HTR-8/SVneo (cell line): Measurements from ENCODE around the gene C3orf20.
"Not testable (repeated sequence)": the region's sequence is repeated elsewhere in the genome, so short reads cannot be mapped to it uniquely, and the experiment has no call there.

Experiments
- DNase-seq: peaks from one replicate; pipeline ENCODE4 v3.0.0; 2011; ENCODE audit warnings: low spot score, mixed read lengths; ENCODE audit not compliant: insufficient read length
- FAIRE-seq: peaks from 2 replicates; lab custom pipeline; 2011; peaks lifted over from hg19 to GRCh38; lab: Jason Lieb, UNC

C3orf20 gene

DNA sequence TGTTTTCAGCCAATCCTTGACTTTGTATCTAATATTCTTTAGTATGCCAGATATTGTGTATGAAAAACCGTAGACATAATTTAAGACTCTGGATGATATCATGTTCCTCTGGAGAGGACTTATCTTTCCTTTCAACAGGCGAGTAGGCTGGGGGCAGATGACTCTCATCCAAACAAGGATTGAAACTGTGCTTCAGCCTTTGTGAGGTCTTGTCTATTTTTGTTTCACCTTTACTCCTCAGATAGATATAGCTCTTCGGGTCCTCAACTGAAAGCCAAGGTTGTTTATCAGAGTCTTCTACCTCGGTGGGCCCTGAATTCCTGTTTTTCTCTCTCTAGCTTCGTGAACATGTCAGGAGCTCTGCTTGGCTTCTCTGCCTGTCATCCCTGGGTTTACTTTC, 66.0 kb downstream of the C3orf20 start:
- DNase-seq (no peak), FAIRE-seq (no peak)

DNA sequence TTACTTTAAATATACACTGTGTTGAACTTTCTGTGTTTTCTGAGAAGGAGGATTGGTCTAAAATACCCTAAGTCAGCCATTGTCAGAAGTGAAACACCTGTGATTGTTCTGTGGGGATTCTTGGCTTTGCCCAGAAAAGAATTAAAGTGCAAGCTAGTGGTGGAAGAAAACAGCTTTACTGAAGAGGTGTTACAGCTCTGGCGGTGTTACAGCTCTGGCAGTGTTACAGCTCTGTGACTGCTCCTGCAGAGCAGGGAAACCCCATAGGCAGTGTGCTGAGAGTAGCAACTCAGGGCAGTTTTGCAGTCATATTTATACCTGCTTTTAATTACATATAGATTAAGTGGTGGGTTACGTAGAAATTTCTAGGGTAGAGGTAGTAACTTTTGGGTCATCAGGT, 66.6 kb downstream of the C3orf20 start:
- DNase-seq (no peak), FAIRE-seq (no peak)

DNA sequence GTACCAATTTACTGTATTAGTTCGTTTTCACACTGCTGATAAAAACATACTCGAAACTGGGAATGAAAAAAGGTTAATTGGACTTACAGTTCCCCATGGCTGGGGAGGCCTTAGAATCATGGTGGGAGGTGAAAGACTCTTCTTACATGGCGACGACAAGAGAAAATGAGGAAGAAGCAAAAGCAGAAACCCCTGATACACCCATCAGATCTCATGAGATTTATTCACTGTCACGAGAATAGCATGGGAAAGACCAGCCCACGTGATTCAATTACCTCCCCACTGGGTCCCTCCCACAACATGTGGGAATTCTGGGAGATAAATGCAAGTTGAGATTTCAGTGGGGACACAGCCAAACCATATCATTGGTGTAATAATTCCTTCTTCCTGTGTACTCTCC, 69.6 kb downstream of the C3orf20 start:
- FAIRE-seq = no peak
- no peak for DNase-seq

DNA sequence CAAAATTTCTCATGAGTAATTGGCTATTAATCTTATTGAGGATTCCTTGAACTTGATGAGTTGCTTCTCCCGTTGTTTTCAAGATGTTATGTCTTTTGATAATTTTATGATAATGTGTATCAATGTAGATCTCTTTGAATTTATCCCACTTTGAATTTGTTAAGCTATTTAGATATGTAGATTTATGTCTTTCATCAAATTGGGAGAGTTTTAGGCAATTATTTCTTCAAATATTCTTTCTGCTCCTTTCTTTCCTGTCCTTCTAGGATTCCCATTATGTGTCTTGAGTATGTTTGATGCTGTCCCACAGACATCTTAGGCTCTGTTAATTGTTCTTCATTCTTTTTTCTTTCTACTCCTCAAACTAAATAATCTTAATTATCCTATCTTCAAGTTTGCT, 75.7 kb downstream of the C3orf20 start:
- FAIRE-seq (no peak), DNase-seq (no peak)

DNA sequence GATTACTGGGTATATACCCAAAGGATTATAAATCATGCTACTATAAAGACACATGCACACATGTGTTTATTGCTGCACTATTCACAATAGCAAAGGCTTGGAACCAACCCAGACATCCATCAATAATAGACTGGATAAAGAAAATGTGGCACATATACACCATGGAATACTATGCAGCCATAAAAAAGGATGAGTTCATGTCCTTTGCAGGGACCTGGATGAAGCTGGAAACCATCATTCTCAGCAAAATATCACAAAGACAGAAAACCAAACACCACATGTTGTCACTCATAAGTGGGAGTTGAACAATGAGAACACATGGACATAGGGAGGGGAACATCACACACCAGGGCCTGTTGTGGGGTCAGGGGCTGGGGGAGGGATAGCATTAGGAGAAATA, 78.0 kb downstream of the C3orf20 start:
- FAIRE-seq, DNase-seq: not testable (repeated sequence)

DNA sequence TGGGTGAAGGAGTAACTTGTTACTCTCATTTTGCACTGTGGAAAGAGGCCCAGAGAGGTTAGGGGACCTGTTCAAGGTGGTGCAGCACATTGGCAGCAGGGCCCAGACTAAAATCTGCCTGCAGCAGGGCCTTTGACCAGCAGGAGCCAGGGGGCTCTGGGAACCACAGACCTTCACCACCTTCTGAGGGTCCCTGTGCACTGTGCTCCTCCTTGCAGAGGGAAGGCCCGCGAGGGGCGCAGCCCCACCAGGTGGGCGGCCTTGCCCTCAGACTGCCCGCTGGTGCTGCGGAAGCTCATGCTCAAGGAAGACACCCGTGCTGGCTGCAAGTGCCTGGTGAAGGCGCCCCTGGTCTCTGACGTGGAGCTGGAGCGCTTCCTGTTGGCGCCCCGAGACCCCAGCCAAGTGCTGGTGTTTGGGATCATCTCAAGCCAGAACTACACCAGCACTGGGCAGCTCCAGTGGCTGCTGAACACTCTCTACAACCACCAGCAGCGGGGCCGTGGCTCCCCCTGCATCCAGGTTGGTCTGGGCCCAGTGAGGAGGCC, 82.3 kb downstream of the C3orf20 start:
- no peak for FAIRE-seq
- DNase-seq = no peak

DNA sequence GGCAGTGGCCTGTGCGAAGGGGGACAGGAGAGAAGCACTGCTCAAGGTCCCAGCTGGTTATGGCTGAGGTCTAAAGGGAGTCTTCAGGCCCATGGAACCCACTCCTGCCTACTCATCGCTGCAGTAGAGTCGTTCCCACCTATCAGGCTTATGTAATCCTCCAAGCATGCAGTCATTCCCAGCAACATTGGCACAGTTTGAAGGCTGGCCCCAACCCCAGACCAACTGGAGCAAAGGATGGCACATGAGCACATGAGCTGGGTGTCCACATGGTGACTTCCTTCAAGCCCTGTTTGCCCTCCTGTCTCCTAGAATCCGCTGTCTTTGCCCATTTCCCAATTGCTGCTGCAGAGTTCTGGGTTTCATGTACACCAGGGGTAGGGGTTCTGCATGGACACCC, 83.4 kb downstream of the C3orf20 start:
- FAIRE-seq (no peak), DNase-seq (no peak)

DNA sequence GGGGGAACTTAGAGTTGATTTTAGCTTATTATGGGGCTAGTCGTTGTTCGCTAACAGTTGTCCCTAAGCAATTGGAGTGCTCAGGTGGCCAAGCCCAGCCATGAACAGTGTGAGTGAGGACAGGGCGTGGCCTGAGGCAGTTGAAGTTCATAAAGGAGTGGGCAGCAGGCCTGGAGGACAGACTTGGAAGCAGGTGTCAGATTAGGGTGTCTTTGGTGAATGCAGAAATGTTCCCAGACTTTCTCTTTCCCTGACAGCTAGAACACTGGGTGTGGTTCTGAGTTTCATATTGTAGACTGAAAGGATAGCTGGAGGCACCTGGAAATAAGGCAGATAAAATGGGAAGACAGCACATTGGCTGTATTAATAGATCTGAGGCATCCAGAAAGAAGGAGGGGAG, 84.0 kb downstream of the C3orf20 start:
- FAIRE-seq = no peak
- no peak for DNase-seq

DNA sequence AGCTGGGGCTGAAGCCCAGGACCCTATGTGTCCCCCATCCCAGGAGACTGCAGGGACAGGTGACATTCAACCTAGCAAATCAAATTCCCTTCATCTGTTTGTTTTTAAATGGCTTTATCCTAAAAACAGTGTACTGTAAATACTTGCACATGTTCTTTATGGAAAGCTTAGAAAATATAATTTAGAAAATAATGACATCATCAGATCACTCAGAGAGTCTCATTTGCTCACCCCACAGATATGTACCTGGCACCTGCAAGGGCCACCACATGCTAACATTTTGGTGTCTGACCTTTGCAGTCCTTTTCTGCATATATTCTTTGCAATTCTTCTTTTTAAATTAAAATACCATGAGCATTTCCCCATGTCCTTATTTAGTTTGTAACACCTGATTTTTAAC, 85.2 kb downstream of the C3orf20 start:
- DNase-seq (no peak), FAIRE-seq (no peak)

DNA sequence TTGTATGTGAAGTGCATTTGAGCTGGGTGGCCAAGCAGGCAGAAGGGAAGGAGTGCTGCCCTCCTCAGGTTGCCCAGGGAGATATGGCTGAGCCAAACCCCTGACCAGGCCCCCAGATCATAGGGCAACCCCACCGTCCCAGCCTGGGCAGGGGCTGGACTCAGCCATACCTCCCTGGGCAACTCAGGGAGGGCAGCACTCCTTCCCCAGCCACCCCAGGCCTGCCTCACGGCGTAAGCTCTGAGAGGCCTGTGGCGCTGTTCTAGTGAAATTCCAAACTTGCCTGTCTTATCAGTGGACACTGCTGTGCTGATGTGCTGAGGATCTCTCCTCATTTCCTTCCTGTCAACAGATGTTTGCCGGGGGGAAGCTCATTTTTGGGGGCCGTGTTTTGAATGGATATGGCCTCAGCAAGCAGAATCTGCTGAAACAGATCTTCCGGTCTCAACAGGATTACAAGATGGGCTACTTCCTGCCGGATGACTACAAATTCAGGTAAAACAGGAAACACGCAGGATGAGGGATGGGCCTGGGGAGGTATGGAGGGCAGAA, 86.3 kb downstream of the C3orf20 start:
- no peak for DNase-seq
- FAIRE-seq = no peak

DNA sequence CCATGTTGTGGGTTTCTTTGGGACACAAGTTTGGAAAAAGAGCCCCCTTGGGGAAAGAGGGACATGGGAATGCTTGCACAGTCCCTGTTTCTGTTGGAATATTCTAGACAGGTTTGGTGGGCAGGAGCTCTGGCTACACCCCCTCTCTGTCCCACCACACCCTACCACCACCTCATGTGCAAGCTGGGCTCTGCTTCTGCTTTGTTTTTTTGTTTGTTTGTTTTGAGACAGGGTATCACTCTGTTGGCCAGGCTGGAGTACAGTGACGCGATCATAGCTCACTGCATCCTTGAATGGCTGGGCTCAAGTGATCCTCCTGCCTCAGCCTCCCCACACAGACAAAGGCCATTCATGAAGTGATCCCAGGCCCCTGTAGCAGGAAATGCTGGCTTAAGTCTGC, 86.9 kb downstream of the C3orf20 start:
- FAIRE-seq = no peak
- no peak for DNase-seq

DNA sequence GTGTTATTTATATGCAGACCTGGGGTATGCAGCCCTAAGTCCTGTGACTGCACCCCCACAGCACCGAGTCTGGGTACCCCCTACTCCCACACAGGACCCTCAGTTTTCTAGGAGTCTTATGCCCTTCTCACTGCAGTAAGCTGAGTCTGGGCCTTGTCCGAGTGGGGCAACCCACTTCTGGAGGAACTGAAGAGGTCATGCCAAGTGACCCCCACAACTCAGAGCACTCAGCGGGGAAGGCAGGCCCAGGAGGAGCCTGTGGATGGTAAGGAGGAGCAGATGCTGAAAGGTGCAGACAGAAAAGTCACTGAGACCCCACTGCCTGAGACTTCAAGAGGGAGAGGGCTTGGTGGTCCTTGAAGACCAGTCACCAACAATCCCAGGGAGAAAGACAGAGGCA, 87.8 kb downstream of the C3orf20 start:
- DNase-seq (no peak), FAIRE-seq (no peak)

DNA sequence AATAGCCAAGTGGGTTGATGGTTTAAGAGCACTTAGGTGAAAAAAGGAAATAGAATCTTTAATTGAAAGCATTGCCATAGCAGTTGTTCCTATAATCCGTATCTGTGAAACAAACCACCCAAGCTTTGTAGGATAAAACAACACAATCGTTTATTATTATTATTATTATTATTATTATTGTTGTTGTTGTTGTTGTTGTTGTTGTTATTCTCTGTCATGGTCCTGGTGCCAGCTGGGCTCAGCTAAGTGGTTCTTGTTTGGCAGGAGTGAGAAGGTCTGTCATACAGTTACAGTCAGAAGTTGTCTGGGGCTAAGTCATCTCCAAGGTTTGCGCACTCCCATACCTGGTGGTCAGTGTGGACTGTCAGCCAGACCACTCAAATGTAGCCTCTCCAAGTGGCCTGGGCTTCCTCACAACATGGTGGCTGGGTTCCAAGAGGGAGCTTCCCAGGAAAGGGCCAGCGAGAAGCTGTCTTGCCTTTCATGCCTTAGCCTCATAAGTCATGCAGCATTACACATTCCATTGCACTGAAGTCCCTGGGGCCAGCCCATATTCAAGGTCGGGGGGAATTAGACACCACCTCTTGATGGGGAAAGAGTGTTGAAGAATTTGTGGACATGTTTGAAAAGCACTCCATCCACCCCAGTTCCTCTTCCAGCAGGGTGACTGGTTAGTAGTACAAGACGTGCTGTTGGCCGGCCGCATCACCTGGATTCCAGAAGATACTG, 89.6 kb downstream of the C3orf20 start:
- no peak for DNase-seq
- FAIRE-seq = no peak

DNA sequence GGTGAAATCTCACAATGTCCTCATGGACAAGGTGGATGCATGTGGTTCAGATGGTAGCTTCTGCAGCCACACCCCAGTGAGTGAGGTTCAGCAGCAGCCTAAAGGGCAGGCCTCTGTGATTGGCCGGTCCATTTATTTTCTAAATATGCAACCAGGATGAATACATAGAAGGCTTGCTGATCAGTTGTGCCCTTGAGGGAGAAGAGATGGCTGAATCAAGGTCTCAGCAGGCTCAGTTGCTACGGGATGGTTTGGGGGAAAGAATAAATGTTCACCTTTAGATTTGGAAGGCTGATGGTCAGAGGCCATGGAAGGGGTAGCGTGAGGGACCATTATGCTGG, 90.1 kb downstream of the C3orf20 start:
- no peak for FAIRE-seq

DNA sequence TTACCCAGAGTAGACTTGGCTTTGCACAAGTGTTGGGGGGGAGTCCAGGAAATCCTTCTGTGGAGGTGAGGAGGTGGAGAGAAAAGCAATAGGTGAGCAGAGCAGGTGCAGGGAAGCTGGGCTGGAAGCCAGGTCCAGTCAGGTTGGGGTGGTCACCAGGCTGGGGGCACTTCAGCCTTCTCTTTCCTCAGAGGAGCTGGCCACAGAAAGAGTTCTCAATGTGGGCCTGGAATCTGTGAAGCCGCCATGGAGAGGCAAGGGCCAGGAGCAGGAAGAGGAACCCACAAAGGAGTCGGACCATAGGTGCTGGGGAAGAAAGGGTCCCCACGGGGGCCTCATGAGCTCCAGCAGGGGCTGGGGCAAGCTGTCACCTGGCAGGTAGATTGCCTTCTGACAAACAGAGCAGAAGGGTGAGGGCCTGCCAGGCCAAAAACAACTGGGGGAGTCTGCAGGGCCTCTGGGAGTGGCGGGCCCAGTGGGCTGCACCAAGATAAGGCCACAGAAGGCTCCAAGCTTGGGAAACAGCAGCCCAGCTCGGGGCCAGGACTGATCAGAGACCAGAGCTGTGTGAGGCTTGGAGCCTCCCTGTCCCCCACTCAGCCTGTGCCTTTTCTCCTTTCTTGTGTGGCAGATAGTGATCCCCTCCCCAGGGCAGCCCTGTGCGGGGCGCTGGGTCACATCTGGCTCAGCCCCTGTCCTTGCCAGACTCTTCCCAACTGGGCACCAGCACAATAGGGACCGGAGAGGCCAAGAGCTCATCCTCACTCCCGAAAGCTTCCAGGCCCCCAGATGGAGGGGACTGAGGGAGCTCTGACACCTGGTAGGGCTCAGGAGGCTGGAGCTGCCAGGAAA, 90.9 kb downstream of the C3orf20 start:
- FAIRE-seq (no peak), DNase-seq (no peak)

More for the DNA sequence above, 90.1 kb downstream of the C3orf20 start:
- no peak for DNase-seq

DNA sequence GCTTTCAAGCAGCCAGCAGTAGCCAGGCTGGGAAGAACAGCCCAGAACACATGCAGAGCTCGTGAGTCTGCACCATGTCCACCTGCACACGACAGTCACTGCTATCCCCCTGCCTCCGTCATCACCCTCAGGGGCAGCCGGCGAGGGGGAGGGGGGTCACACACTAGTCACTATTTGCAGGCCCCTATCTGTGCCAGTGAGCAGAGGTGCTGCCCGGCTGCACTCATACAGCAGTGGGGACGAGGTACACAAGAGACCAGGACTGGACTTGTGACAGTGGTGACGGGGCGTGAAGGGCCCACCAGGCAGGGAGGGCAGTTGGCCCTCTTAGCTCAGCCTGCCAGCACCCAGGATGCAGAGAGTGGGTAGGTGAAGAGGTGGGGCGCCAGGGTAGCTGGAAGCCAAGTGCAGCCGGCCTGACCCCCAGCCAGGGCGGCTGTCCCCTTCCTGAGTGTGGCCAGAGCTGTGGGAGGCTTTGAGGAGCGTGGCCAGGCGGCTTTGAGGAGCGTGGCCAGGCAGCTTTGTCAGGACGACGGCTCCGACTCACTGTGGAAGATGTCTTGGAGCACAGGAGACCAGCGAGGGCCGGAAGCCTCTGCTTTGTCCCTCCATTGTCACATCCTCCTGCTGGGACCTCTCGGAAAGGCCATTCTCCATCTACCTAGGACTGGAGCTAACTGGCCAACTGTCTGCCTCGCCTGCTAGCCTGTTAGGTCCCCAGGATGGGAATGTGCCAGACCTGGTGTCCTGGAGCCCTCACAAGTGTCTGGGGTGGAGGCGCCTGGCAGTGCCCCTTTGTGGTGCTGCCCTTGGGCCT, 91.7 kb downstream of the C3orf20 start:
- FAIRE-seq (no peak), DNase-seq (no peak)

DNA sequence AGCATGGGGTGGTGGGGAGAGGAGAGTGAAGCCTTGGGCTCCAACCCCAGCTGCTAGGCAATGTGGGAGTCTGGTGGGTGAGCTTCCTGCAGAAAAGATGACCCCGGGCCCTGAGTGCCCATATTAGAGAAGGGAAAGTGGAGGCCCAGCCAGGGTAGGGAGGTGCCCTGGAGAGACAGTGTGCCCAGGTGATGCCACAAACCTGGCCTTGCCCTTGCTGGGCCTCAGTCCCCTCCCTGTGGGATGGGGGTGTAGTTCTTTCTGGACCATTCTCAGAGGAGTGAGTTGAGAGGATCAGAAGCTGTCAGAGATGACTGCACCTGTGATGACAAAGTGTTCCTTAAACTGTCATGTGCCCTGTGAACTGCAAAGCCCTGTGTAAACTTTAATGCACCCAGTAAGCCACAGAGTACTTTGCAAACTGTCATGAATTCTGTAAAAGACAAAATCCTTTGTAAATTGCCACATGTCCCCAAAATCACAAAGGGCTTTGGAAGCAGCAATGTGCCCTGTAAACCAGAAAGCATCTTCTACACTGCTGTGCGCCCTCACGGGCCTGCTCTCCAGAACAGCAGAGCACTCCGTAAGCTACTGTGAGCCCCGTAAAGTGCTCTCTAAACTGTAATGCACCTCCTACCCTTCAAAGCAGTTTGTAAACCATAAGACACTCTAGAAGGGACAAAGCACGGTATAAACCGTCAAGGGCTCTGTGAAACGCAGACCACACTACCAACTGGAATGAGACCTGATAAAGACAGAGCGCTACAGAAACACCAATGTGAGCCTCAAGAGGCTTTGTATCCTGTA, 92.5 kb downstream of the C3orf20 start:
- DNase-seq = no peak
- no peak for FAIRE-seq

DNA sequence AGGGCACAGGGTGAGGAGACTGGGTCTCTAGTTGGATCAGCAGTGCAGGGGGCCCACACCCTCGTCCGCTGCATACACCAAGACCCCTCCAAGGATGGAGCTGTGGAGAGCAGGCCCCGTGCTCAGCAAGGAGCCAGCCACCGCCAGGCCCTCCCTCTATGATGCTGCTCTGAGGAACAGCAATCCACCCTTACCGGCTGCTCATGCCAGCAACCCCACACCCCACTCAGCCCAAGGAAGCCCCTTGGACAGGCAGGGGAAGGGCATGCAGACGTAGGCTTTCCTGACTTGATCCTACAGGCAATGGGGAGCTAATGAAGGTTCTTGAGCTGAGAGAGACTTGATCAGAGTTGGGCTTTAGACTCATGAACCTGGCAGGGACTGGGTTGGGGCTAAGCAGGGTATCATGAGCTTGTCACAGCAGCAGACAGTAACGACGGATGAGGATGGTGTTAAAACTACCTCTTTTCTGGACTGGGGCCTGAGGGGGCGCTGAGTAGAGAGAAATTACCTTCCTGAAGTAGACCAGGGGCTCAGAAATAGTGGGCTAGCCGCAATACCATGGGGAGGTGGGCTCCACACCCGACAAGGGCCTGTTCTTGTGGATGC, 93.3 kb downstream of the C3orf20 start:
- DNase-seq (no peak), FAIRE-seq (no peak)

DNA sequence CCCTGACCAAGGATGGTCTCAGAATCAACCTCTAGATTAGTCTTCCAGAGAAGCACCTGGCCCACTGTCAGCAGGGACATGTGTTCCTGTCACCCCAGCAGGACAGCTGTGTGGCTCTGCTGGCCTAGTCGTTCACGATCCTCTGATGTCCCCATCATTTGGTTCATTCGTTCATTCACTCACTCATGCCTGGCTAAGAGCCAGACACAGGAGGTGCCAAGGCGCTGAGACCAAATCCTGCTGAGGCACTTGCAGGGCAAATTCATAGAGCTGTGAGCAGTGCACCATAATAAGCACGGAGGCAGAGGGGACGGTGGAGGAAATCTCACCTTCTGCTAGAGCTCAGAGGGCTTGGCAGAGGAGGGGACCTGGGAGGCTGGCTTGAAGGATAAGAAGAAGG, 93.9 kb downstream of the C3orf20 start:
- DNase-seq (no peak), FAIRE-seq (no peak)
